Measurements from ENCODE around the gene PALMD.

The PALMD gene

GRCh38 chr1:99635664-99636063, 10.2 kb upstream of the PALMD start:
- no peak for TF ChIP-seq CTCF (IDR thresholded peaks at IDR 0.05)
- H3K4me3 ChIP-seq = no peak overlapping the region
- no peak overlapping the region for H3K27ac ChIP-seq

GRCh38 chr1:99636647-99637175, 9.2 kb upstream of the PALMD start:
- H3K4me3 ChIP-seq = no peak overlapping the region
- H3K27ac ChIP-seq = no peak overlapping the region
- DNase-seq (ENCODE audit: low spot score) = no peak
- no peak for TF ChIP-seq CTCF (IDR thresholded peaks at IDR 0.05)

More at GRCh38 chr1:99635664-99636063, 10.2 kb upstream of the PALMD start:
- no peak for DNase-seq (ENCODE audit: low spot score)

GRCh38 chr1:99638853-99639252, 7.1 kb upstream of the PALMD start:
- Histone ChIP-seq H3K4me3 (no peak overlapping the region), H3K27ac (no peak overlapping the region)
- DNase-seq (ENCODE audit: low spot score) = no peak
- no peak for TF ChIP-seq CTCF (IDR thresholded peaks at IDR 0.05)

- H3K27ac ChIP-seq = no peak overlapping the region
- TF ChIP-seq CTCF (IDR thresholded peaks at IDR 0.05) = no peak
Observed at GRCh38 chr1:99639408-99639807, 6.5 kb upstream of the PALMD start.

GRCh38 chr1:99639945-99640344, 6.0 kb upstream of the PALMD start:
- DNase-seq (ENCODE audit: low spot score) = no peak
- Histone ChIP-seq H3K27ac (no peak overlapping the region), H3K4me3 (no peak overlapping the region)
- TF ChIP-seq CTCF (IDR thresholded peaks at IDR 0.05) = no peak

More at GRCh38 chr1:99639408-99639807, 6.5 kb upstream of the PALMD start:
- H3K4me3 ChIP-seq = no peak overlapping the region
- no peak for DNase-seq (ENCODE audit: low spot score)

- TF ChIP-seq CTCF (IDR thresholded peaks at IDR 0.05) = no peak
- Histone ChIP-seq H3K4me3 (no peak overlapping the region), H3K27ac (no peak overlapping the region)
- no peak for DNase-seq (ENCODE audit: low spot score)
Observed at GRCh38 chr1:99640672-99641071, 5.2 kb upstream of the PALMD start.

- TF ChIP-seq CTCF (IDR thresholded peaks at IDR 0.05) = no peak
Observed at GRCh38 chr1:99641558-99641957, 4.4 kb upstream of the PALMD start.

More at GRCh38 chr1:99641558-99641957, 4.4 kb upstream of the PALMD start:
- Histone ChIP-seq H3K27ac (no peak overlapping the region), H3K4me3 (no peak overlapping the region)
- DNase-seq (ENCODE audit: low spot score) = no peak

Data from coronary artery (tissue), 2 donors.